Muscle layer of duodenum (tissue), 2 donors: Measurements from ENCODE around the gene CDC14B.

Experiments
- H3K27ac ChIP-seq: one replicate; pipeline ENCODE4 v1.7.0; 2013; ENCODE audit warnings: mild to moderate bottlenecking, low read length
- H3K27me3 ChIP-seq: one replicate; pipeline ENCODE4 v1.7.0; 2013; ENCODE audit warnings: low read depth, mild to moderate bottlenecking, control low read depth, low read length
- H3K36me3 ChIP-seq, 2 donors: one replicate each; pipeline ENCODE4 v1.7.0; 2013; ENCODE audit warnings: low read length in 2 of 2, control low read depth in 1 of 2, mild to moderate bottlenecking in 1 of 2; ENCODE audit not compliant: insufficient read depth in 2 of 2, control insufficient read depth in 1 of 2
- H3K4me1 ChIP-seq, 2 donors: one replicate each; pipeline ENCODE4 v1.7.0; 2013; ENCODE audit warnings: low read length in 2 of 2, mild to moderate bottlenecking in 2 of 2, control low read depth in 1 of 2, moderate library complexity in 1 of 2; ENCODE audit not compliant: insufficient read depth in 2 of 2, control insufficient read depth in 1 of 2
- H3K4me3 ChIP-seq, 2 donors: one replicate each; pipeline ENCODE4 v1.7.0; 2013; ENCODE audit warnings: low read length in 2 of 2, low read depth in 1 of 2, mild to moderate bottlenecking in 1 of 2
- H3K9me3 ChIP-seq, 2 donors: one replicate each; pipeline ENCODE4 v1.7.0; 2013; ENCODE audit warnings: low read length in 2 of 2, control low read depth in 1 of 2, mild to moderate bottlenecking in 1 of 2; ENCODE audit not compliant: control insufficient read depth in 1 of 2
- donor health status: healthy.

CDC14B gene

GRCh38 chr9:96476013-96476412 is 143.6 kb downstream of the CDC14B start:
- Histone ChIP-seq H3K4me3 (no peak overlapping the region), H3K4me1 (no peaks in the 10 kb centered on the region), H3K36me3 (peaks cover 4 to 41% of the 10 kb centered on the region in 2 donors), H3K27me3 (no peaks in the 10 kb centered on the region), H3K27ac (no peak overlapping the region), H3K9me3 (no peaks in the 10 kb centered on the region)

GRCh38 chr9:96467784-96468183 is 151.9 kb downstream of the CDC14B start:
- H3K4me3 ChIP-seq: no peak overlapping the region
- H3K36me3 ChIP-seq: peaks cover 9 to 56% of the 10 kb centered on the region in 2 donors
- no peaks in the 10 kb centered on the region for H3K27me3 ChIP-seq
- H3K9me3 ChIP-seq: no peaks in the 10 kb centered on the region
- no peaks in the 10 kb centered on the region for H3K4me1 ChIP-seq
- no peak overlapping the region for H3K27ac ChIP-seq

- no peak overlapping the region for H3K27ac ChIP-seq
- no peaks in the 10 kb centered on the region for H3K9me3 ChIP-seq
- no peaks in the 10 kb centered on the region for H3K27me3 ChIP-seq
- H3K4me3 ChIP-seq: no peak overlapping the region
- peaks cover 5 to 44% of the 10 kb centered on the region in 2 donors for H3K36me3 ChIP-seq
- H3K4me1 ChIP-seq: no peaks in the 10 kb centered on the region
Observed at GRCh38 chr9:96464426-96464825, 155.2 kb downstream of the CDC14B start.

- Histone ChIP-seq H3K4me3 (no peak overlapping the region), H3K36me3 (peaks cover 5 to 38% of the 10 kb centered on the region in 2 donors), H3K27me3 (no peaks in the 10 kb centered on the region), H3K27ac (no peak overlapping the region), H3K4me1 (no peaks in the 10 kb centered on the region), H3K9me3 (no peaks in the 10 kb centered on the region)
Observed at GRCh38 chr9:96462541-96462940, 157.1 kb downstream of the CDC14B start.

GRCh38 chr9:96461336-96461735 is 158.3 kb downstream of the CDC14B start:
- H3K9me3 ChIP-seq: no peaks in the 10 kb centered on the region
- H3K4me1 ChIP-seq: no peaks in the 10 kb centered on the region
- H3K36me3 ChIP-seq: peaks cover 5 to 29% of the 10 kb centered on the region in 2 donors
- no peaks in the 10 kb centered on the region for H3K27me3 ChIP-seq
- no peak overlapping the region for H3K4me3 ChIP-seq
- no peak overlapping the region for H3K27ac ChIP-seq

GRCh38 chr9:96460882-96461281 is 158.8 kb downstream of the CDC14B start:
- Histone ChIP-seq H3K9me3 (no peaks in the 10 kb centered on the region), H3K36me3 (peaks cover 5 to 26% of the 10 kb centered on the region in 2 donors), H3K4me1 (no peaks in the 10 kb centered on the region), H3K4me3 (no peak overlapping the region), H3K27me3 (no peaks in the 10 kb centered on the region), H3K27ac (no peak overlapping the region)

- Histone ChIP-seq H3K9me3 (no peaks in the 10 kb centered on the region), H3K4me3 (no peak overlapping the region), H3K27me3 (no peaks in the 10 kb centered on the region), H3K27ac (no peak overlapping the region), H3K4me1 (no peaks in the 10 kb centered on the region), H3K36me3 (peaks cover under 1 to 22% of the 10 kb centered on the region in 2 donors)
Observed at GRCh38 chr9:96460470-96460869, 159.2 kb downstream of the CDC14B start.

GRCh38 chr9:96459268-96460007 is 160.2 kb downstream of the CDC14B start:
- H3K4me3 ChIP-seq: no peak overlapping the region
- no peaks in the 10 kb centered on the region for H3K4me1 ChIP-seq
- peaks cover 0 to 18% of the 10 kb centered on the region in 2 donors for H3K36me3 ChIP-seq
- no peaks in the 10 kb centered on the region for H3K27me3 ChIP-seq
- no peaks in the 10 kb centered on the region for H3K9me3 ChIP-seq
- no peak overlapping the region for H3K27ac ChIP-seq

- H3K36me3 ChIP-seq: peaks cover 0 to 13% of the 10 kb centered on the region in 2 donors
- H3K27ac ChIP-seq: no peak overlapping the region
- no peaks in the 10 kb centered on the region for H3K9me3 ChIP-seq
- no peak overlapping the region for H3K4me3 ChIP-seq
- no peaks in the 10 kb centered on the region for H3K27me3 ChIP-seq
- H3K4me1 ChIP-seq: no peaks in the 10 kb centered on the region
Observed at GRCh38 chr9:96458226-96458625, 161.4 kb downstream of the CDC14B start.

- Histone ChIP-seq H3K27ac (no peak overlapping the region), H3K27me3 (no peaks in the 10 kb centered on the region), H3K4me1 (no peaks in the 10 kb centered on the region), H3K36me3 (peaks cover 0 to 13% of the 10 kb centered on the region in 2 donors), H3K4me3 (no peak overlapping the region), H3K9me3 (no peaks in the 10 kb centered on the region)
Observed at GRCh38 chr9:96457266-96457665, 162.4 kb downstream of the CDC14B start.

- Histone ChIP-seq H3K27ac (no peak overlapping the region), H3K4me1 (peaks cover 0 to 6% of the 10 kb centered on the region in 2 donors), H3K27me3 (peaks cover 3% of the 10 kb centered on the region), H3K4me3 (no peak overlapping the region), H3K9me3 (no peaks in the 10 kb centered on the region), H3K36me3 (peaks cover 0 to under 1% of the 10 kb centered on the region in 2 donors)
Observed at GRCh38 chr9:96453625-96454024, 166.0 kb downstream of the CDC14B start.
